Smooth muscle cell (in vitro differentiated cells): ENCODE results near the gene SOCS7. TPM values are rescaled to one million over a fixed set of nuclear protein-coding genes. Genes with fewer than 3 reads are reported as not detected.

Experiments used
- DNase-seq: peaks from one replicate; lab custom pipeline; 2025; ENCODE audit not compliant: unreplicated experiment; lab: John Stamatoyannopoulos, UW
- H2AFZ ChIP-seq: fragments of 200-600 bp; sonication (generic); 2 replicates; pipeline ENCODE4 v1.6.0; 2016; ENCODE audit warnings: antibody characterized with exemption, low read depth, mild to moderate bottlenecking
- H3F3A ChIP-seq: fragments of 200-600 bp; sonication (generic); 2 replicates; pipeline ENCODE4 v1.6.0; 2017; ENCODE audit warnings: antibody characterized with exemption, low read depth
- H3K27ac ChIP-seq: fragments of 200-600 bp; sonication (generic); 2 replicates; pipeline ENCODE4 v1.5.1; 2016; ENCODE audit warnings: low read depth, mild to moderate bottlenecking
- H3K27me3 ChIP-seq: fragments of 200-600 bp; sonication (generic); 2 replicates; pipeline ENCODE4 v1.6.1; 2016; ENCODE audit warnings: low read depth, mild to moderate bottlenecking
- H3K36me3 ChIP-seq: fragments of 200-600 bp; sonication (generic); 2 replicates; pipeline ENCODE4 v1.5.1; 2016; ENCODE audit warnings: low read depth
- H3K4me1 ChIP-seq: fragments of 200-600 bp; sonication (generic); 2 replicates; pipeline ENCODE4 v1.5.1; 2016; ENCODE audit warnings: low read depth
- H3K4me2 ChIP-seq: fragments of 200-600 bp; sonication (generic); 2 replicates; pipeline ENCODE4 v1.6.0; 2016; ENCODE audit warnings: mild to moderate bottlenecking
- H3K4me3 ChIP-seq: fragments of 200-600 bp; sonication (generic); 2 replicates; pipeline ENCODE4 v1.5.1; 2016; ENCODE audit warnings: mild to moderate bottlenecking
- H3K79me2 ChIP-seq: fragments of 200-600 bp; sonication (generic); 2 replicates; pipeline ENCODE4 v1.6.0; 2016; ENCODE audit warnings: low read depth, mild to moderate bottlenecking
- H3K9ac ChIP-seq: fragments of 200-600 bp; sonication (generic); 2 replicates; pipeline ENCODE4 v1.6.0; 2016; ENCODE audit warnings: low read depth
- H3K9me3 ChIP-seq: fragments of 200-600 bp; sonication (generic); replicated peaks from 2 replicates; pipeline ENCODE4 v1.5.1; 2016; ENCODE audit warnings: low read depth
- H4K20me1 ChIP-seq: fragments of 200-600 bp; sonication (generic); 2 replicates; pipeline ENCODE4 v1.6.0; 2016; ENCODE audit warnings: low read depth
- WGBS: methylation state at CpG from one replicate; pipeline ENCODE4 v1.1.7; 2016; ENCODE audit warnings: low lambda C conversion rate; 5-methylcytosine and 5-hydroxymethylcytosine counted together
- polyA plus RNA-seq: library from polyadenylated mRNA; unstranded; fragments of >200 nt; fragmentation: Nextera tagmentation; extraction: Ambion mirVana; gene quantifications from 2 replicates; pipeline ENCODE4 v1.2.1, GENCODE V29; 2016
- total RNA-seq: library from RNA; depleted of rRNA; stranded (reverse); fragments of >200 nt; gene quantifications from 2 replicates; pipeline ENCODE4 v1.2.3, GENCODE V29; 2014
- TF ChIP-seq, protein P1 (sequence below): fragments of 200-600 bp; sonication (generic); IDR thresholded peaks from 2 replicates; pipeline ENCODE4 v1.5.1; 2017; ENCODE audit warnings: borderline replicate concordance, mild to moderate bottlenecking, antibody characterized with exemption; ENCODE audit not compliant: insufficient read depth, poor library complexity, severe bottlenecking

Gene SOCS7, protein sequence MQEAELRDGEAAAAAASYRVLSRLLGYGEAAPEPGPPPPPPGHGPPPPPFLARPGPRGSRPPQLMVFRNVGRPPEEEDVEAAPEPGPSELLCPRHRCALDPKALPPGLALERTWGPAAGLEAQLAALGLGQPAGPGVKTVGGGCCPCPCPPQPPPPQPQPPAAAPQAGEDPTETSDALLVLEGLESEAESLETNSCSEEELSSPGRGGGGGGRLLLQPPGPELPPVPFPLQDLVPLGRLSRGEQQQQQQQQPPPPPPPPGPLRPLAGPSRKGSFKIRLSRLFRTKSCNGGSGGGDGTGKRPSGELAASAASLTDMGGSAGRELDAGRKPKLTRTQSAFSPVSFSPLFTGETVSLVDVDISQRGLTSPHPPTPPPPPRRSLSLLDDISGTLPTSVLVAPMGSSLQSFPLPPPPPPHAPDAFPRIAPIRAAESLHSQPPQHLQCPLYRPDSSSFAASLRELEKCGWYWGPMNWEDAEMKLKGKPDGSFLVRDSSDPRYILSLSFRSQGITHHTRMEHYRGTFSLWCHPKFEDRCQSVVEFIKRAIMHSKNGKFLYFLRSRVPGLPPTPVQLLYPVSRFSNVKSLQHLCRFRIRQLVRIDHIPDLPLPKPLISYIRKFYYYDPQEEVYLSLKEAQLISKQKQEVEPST
- total RNA-seq (6.2 and 9.0 TPM in 2 replicates), polyA plus RNA-seq (0.89 and 2.5 TPM in 2 replicates)

DNA sequence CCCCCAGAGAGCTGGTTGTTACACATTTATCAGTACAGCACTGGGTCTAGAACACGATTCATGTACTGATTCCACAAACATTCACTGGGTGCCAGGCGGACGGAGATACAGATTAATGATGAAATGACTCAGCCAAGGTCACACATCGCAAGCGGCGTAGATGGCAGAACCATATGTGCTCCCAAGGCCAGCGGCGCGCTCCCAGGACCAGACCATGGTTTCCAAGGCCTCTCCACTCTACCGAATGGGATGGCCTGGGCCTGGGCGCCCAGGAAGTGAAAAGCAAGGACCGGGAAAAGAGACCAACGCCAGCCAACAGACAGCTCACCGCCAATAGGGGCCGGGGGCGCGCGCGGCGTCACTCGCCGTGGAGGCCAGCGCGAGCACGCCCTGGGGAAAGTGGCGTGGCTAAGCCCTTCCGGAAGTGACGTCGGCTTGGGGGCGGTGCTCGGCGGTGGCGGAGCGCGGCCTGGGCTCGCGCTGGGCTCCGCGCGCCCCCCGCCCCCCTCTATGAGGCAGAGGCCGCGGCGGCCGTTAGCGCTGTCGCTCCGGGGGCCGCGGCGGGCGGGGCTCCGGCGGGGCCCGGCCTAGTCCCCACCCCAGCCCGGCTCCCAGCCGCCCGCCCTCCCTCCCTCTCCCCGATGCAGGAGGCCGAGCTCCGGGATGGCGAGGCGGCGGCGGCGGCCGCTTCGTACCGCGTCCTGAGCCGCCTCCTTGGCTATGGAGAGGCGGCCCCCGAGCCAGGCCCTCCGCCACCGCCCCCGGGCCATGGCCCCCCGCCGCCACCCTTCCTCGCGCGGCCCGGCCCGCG is at the start of gene SOCS7:
Gene SOCS7 (plus strand): TSS at position 433 of the 811 bp plus-strand sequence. CDS start 209 bp downstream, at position 642.
- H3F3A ChIP-seq: no peaks in the 10 kb centered on the region
- H3K4me1 ChIP-seq: peaks cover 17% of the 10 kb centered on the region
- no peaks in the 10 kb centered on the region for H3K36me3 ChIP-seq
- peak within 1 kb of the TSS; percentile 93 for H3K4me3 ChIP-seq
- H2AFZ ChIP-seq: peak within 1 kb of the TSS; percentile 84
- H4K20me1 ChIP-seq: peaks cover 42% of the 10 kb centered on the region
- DNase-seq: peak; percentile 75
- WGBS: 18% methylated on average over 31 of the region's 84 CpGs
- H3K27ac ChIP-seq: peak within 1 kb of the TSS; percentile 57
- peak within 1 kb of the TSS; percentile 98 for H3K4me2 ChIP-seq
- H3K9me3 ChIP-seq: no peaks in the 10 kb centered on the region
- peaks cover 45% of the 10 kb centered on the region for H3K79me2 ChIP-seq
- no peaks in the 10 kb centered on the region for H3K27me3 ChIP-seq
- TF ChIP-seq, protein P1, sequence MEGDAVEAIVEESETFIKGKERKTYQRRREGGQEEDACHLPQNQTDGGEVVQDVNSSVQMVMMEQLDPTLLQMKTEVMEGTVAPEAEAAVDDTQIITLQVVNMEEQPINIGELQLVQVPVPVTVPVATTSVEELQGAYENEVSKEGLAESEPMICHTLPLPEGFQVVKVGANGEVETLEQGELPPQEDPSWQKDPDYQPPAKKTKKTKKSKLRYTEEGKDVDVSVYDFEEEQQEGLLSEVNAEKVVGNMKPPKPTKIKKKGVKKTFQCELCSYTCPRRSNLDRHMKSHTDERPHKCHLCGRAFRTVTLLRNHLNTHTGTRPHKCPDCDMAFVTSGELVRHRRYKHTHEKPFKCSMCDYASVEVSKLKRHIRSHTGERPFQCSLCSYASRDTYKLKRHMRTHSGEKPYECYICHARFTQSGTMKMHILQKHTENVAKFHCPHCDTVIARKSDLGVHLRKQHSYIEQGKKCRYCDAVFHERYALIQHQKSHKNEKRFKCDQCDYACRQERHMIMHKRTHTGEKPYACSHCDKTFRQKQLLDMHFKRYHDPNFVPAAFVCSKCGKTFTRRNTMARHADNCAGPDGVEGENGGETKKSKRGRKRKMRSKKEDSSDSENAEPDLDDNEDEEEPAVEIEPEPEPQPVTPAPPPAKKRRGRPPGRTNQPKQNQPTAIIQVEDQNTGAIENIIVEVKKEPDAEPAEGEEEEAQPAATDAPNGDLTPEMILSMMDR: no peak
- H3K9ac ChIP-seq: peak within 1 kb of the TSS; percentile 81

DNA sequence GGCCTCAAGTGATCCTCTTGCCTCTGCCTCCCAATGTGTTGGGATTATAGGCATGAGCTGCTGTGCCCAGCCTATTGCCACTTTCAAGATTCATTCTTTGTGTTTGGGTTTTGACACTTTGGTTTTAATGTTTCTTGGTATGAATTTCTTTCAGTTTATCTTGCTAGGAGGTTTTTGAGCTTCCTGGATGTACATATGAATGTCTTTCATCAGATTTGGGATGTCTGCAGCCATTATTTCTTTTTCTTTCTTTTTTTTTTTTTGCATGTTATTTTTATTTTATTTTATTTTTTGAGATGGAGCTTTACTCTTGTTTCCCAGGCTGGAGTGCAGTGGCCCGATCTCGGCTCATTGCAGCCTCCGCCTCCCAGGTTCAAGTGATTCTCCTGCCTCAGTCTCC is 36.1 kb upstream of the SOCS7 start:
- Histone ChIP-seq H3K4me1 (no peaks in the 10 kb centered on the region), H4K20me1 (no peaks in the 10 kb centered on the region), H2AFZ (no peak overlapping the region), H3K4me3 (no peak overlapping the region), H3K9ac (no peak overlapping the region), H3K9me3 (no peaks in the 10 kb centered on the region), H3K79me2 (no peaks in the 10 kb centered on the region), H3K27me3 (no peaks in the 10 kb centered on the region), H3K36me3 (no peaks in the 10 kb centered on the region), H3K4me2 (no peak overlapping the region), H3F3A (no peaks in the 10 kb centered on the region), H3K27ac (no peak overlapping the region)
- WGBS: 67% methylated on average over 3 of the region's 3 CpGs
- DNase-seq: no peak
- TF ChIP-seq, protein P1: no peak

DNA sequence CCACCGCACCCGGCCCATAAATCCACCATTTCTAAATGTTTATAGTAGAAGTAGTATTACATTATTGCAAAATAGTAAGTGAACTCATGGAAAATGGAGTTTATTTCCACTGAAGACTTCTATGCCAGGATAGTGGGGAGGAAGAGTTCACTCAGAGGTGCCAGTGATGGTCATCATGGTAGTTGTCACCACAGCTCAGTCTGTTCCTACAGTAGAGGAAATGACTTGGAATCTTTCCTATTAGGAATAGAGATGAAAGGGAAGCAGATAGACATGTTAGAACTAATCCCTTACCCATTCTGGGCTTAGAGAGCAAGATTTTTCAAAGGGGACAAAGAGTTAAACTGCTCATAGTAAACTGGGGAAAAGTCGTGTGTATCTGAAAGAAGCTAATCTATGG is 34.6 kb upstream of the SOCS7 start:
- H3K4me2 ChIP-seq: no peak overlapping the region
- 66% methylated on average over 3 of the region's 3 CpGs for WGBS
- H4K20me1 ChIP-seq: no peaks in the 10 kb centered on the region
- H3F3A ChIP-seq: no peaks in the 10 kb centered on the region
- no peak overlapping the region for H3K9ac ChIP-seq
- H3K9me3 ChIP-seq: no peaks in the 10 kb centered on the region
- no peak overlapping the region for H3K4me3 ChIP-seq
- TF ChIP-seq, protein P1: no peak
- H2AFZ ChIP-seq: no peak overlapping the region
- H3K27me3 ChIP-seq: no peaks in the 10 kb centered on the region
- DNase-seq: no peak
- H3K36me3 ChIP-seq: no peaks in the 10 kb centered on the region
- no peaks in the 10 kb centered on the region for H3K4me1 ChIP-seq
- H3K79me2 ChIP-seq: no peaks in the 10 kb centered on the region
- no peak overlapping the region for H3K27ac ChIP-seq
